Fibroblast of upper back skin (primary cell): ENCODE measurements around the gene RGR.

ENCODE experiments used
- DNase-seq: peaks from one replicate; pipeline ENCODE4 v3.0.0-alpha.2; 2013

The RGR gene, protein sequence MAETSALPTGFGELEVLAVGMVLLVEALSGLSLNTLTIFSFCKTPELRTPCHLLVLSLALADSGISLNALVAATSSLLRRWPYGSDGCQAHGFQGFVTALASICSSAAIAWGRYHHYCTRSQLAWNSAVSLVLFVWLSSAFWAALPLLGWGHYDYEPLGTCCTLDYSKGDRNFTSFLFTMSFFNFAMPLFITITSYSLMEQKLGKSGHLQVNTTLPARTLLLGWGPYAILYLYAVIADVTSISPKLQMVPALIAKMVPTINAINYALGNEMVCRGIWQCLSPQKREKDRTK

DNA sequence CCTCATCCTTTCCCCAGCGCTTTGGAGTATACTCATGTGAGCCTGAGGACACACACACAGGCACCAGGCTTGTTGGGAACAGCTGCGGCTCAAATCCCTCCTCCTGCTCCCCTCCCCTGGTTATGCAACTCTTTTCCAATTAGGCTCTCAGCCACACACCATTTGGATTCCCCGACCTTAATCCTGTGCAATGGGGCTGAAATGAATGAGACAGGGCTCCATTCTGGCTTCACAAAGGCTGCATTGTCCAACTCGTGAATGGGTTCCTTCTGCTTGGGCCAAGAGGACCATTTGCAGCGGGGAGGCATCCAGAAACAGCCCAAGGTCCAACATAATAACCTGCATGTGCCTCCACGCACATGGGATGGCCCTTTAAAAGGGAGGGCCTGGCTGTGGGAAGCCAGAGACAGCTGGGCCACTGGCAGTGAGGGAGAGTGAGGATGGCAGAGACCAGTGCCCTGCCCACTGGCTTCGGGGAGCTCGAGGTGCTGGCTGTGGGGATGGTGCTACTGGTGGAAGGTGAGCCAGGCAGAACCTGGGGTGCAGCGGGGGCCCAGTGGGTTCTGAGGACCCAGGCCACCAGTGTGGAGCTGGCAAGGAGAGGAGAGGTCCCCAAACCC is at the start of gene RGR:
TSS of gene RGR (plus strand) at position 403 of the 620 bp plus-strand sequence. CDS start at position 441, 38 bp downstream.
- no peak for DNase-seq

DNA sequence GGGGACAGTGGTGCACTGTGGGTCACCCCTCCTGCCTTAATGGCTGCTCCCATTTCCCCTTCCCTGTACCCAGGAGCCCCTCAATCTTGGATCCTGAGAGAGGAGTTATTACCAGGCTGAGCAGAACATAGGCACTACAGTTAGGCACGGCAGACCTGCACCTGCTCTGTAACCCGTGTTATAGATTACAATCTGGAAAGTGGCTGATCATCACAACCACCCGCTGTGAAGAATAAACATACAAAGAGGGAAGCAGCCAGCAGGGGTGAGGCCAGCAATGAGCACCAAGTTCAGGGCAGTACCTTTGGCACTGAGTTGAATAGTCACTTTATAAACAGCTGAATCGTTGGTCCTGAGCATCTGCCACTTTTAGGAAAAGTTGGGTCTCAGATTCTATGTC is 48.8 kb upstream of the RGR start:
- DNase-seq: no peak

DNA sequence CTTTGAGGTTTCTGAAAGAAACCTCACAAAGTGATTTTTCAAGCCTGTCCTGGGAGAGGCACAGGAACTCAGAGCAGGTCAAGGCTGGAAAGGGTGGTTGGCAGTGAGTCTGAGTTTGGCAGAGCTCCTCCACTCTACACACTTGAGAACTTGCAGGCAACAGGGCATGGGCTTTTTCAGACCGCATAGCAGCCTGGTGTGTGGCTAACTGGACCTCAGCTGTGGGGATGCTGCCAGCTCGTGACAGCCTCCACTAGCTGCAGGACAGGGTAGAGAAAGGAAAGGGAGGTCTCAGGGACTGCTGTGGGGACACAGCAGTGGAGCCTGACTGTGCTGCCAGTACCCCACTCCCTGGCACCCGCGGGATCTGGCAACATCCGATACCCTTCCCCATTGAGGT is 47.9 kb upstream of the RGR start:
- DNase-seq: no peak

DNA sequence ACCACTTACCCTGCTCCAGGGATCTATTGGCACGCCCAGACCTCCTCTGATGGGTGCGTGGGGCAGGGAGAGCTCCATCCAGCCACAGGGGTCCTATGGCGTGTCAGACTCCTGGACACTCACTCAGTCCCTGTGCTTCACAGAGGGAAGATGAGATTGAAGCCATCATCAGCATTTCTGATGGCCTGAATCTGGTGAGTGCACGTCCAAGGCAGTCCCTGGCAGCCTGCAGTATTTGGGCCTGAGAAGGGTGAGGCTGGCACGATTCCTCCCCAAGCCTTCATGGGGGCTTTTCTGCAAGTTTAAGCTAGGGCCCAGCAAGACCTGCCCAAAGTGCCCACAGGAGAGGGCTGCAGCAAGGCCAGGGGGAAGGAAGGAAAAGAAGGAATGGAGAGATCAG is 47.2 kb upstream of the RGR start:
- DNase-seq: no peak

DNA sequence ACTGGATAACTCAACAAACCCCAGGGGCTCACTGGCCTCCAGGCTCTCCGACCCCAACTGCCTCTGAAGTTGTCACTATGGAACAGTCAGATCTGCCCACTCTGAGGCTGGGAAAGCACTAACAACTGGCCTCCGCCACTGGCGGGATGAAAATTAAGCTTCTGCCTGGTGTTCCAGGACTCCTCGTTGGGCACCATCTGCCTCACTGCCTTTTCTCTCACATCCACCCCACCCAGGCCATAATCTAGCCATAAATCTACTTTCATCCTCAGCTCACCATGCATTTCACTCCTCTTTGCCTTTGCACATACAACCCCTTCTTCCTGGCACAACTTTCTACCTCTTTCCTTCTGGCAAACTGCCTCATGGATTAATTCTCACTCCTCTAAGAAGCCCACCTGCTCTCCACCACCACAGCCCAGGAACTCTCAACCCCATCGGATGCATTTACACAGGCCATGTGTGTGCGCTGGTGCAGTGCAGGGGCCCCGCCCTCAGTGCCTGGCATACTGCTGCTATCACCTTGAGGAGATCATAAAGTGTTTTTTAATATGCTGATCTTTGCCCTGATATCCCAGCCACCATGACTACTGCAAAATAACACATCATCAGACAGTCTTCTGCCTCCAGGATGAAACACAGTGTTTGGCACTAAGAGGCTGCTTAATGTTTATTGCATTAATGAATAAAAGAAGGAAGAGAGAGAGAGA is 46.5 kb upstream of the RGR start:
- no peak for DNase-seq

DNA sequence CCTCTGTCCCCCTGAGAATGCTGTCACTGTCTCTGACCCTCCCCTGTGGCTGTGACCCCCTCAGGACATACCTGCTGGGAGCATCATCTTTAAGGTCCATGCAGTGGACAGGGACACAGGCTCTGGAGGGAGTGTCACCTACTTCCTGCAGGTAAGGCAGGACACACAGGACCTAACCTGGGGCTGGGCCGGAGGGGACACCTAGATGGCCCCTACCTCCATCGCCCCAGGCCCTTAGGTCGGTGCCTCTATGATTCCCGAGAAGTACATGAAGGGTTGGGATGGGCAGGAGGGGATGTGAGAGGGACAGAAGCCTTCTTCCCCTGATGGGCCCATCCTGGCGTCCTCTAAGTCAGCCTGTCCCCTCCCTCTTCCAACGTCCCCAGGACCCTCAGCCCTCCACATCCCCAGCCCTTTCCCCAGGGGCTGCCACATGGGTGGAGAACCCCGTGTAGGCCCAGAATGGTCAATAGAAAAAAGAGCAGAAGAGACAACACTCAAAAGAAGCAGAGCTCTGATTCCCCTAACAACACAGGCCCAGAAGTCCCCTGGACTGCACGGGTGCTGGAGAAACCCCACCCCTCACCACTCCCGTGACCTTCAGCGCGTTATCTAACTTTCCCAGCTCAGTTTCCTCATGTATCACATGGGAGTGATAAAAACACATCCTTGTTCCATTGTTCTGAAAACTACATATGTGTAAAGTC is 44.2 kb upstream of the RGR start:
- no peak for DNase-seq

DNA sequence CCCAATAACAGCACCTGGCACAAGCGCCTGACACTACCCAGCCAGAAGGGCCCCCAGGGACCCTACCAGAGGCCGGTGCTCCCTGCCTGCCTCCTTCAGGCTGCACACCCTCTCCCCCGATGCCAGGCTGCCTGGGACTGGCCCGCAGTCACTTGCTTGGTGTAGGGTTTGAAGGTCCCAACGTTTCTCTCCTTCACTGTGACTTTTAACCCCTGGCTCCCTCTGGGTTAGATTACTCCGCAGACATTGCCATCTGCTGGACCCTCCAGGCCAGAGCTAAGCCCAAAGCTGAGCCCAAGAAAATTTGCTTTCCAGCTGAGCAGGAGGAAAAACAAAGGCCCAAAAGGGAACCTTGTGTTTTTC is 43.6 kb upstream of the RGR start:
- DNase-seq: no peak

DNA sequence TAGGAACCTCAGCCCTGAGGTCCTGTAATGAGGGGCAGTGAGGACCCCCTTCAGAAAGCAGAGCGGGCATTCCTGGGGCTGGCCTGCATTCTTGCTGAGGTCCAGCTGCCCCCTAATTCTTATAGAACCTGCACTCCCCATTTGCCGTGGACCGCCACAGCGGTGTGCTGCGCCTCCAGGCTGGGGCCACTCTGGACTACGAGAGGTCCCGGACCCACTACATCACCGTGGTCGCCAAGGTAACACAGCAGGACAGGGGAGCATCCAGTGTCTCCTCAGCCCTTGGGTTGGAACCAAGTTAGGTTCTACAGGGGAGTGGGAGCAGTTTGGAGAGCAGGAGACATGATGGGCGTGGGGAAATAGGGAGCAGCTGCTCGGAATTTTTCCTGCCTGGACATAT is 43.2 kb upstream of the RGR start:
- no peak for DNase-seq

DNA sequence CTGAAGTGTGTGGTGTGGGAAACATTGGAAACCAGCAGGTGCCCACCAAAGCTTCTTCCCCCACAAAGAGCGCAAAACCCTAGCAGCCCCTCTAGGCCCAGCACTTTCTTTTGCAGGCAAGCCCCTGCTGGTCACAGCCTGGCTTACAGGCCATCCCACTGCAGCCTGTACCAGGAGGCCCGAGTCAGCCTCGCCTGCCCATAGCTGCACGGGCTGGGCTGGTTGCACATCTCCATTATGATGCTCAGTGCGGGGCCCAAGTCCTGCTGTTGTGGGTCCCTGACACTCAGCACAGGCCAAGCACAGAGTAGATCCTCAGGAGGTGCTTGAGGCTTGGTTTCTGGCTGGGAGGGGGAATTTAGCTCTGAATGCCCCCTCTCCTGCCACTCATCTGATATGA is 42.5 kb upstream of the RGR start:
- no peak for DNase-seq

DNA sequence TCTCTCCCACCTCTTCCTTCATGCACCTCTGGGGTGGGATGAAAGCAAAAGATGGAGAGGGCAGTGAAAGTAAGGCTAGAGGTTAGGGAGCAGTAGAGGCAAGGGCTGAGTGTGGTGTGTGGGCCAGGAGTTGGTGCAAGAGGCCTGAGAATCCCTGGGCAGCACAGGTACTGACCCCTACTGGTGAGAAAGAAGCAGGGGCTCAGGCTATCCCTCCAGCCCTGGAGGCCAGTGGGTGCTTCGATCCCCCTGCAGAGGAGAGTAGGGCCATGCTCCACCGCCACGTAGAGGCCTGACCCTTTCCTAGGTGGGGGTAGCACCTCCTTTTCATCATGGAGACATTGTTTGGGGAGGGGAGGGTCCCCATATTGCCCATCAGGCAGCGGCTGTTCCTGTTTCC is 40.7 kb upstream of the RGR start:
- no peak for DNase-seq

DNA sequence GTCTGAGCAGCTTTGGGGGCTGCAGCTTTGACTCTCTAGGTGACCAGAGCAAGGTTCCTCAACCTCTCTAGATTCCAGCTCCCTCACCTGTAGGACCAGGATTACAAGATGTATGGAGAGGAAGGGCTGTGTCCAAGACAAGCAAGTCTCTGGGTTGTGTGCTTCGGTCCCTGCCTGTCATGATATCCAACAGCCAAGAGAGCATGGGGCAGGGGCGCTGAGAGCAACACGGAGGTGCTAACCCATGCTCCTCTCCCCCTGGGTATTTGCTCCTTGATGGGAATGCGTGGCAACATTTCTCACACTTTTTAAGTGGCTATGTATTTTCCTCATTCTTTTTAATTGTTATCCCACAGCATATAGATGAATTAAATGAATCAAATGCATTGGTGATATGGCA is 40.2 kb upstream of the RGR start:
- no peak for DNase-seq

DNA sequence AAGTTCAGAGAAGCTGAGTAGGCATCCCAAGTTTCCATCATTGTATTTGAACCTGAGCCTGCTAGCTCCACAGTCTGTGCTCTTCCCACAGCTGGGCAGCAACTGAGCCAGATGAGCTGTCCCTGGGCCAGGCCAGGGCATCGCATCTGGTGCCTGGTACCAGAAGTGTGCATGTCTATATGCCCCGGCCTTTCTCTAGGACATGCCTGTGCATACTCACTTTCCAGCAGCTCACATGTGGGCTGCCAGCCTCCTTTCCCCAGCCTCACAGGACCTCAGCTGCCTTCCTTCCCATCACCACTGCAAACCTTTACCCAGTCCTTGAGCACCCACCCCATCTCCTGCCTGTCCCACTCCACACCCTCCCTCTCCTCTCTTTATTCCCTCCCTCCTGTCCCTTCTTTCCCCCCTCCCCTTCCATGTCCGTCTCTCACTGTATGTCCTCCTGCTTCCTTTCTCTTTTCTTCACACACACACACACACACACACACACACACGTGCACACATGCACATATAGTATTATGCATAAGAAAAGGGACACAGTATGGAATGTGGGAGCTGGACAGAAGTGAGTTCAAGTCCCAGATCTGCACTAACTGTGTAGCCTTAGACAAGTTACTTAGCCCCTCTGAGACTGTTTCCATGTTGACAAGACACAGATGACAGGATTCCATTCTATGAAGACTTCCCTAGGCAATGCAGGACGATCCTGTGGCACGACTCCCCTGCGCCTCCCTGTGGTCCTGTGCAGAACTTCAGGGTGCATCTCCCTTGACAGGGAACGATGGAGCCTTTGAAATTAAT is 39.6 kb upstream of the RGR start:
- no peak for DNase-seq

DNA sequence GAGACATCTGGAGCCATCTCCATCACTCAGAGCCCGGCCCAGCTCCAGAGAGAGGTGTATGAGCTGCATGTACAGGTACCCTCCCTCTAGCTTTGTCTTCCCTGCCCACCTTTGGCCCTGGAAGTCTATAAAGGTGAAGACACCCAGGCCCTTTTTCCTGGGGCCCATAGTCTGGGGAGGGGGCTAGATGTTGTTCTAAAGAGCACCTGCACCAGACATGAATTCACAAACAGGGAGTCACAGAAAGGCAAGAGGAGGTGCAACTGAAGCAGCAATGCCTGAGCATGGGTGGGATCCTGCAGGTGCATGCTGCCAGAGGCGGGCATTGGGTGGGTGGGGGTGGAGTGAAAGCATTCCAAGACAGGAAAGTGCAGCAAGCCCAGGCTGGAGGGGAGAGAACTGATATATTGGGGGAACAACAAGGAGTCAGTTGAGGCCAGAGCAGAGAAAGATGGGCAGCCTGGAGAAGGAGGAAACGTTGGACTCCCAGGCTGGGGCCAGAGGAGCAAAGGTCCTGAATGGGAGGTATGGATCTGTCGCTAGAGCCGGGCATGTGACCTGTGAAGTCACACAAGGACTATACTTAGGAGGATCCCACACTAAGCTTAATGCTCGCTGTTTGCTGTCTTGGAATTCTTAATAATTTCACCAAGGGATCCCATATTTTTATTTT is 38.9 kb upstream of the RGR start:
- no peak for DNase-seq

DNA sequence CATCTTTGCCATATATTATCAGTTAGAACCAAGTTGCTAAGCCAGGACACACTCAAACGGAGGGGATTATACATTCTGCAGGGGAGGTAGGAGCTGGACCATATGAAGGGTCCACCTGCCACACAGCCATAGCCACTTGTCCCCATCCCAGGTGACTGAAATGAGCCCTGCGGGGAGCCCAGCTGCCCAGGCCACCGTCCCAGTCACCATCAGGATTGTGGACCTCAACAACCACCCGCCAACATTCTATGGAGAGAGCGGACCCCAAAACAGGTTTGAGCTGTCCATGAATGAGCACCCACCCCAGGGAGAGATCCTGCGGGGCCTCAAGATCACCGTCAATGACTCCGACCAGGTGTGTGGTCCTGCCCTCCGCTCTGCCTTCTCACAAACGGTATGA is 36.8 kb upstream of the RGR start:
- no peak for DNase-seq

DNA sequence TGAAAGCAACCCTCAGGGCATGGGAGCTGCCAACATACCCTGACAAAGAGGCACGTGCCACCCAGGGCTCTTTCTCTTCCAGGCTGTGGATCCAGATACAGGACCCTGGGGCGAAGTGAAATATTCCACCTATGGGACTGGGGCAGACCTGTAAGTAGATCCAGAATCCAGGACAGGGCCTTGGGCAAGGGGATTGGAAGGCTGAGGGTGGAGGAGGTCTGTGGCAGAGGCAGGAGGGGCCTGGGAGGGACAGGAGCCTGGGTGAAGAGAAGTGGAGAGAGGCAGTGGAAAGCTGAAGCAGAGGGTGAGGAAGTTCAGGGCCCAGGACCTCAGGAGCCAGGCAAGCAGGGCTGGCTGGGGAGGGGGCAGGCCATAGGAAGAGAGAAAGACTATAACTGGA is 33.3 kb upstream of the RGR start:
- no peak for DNase-seq

DNA sequence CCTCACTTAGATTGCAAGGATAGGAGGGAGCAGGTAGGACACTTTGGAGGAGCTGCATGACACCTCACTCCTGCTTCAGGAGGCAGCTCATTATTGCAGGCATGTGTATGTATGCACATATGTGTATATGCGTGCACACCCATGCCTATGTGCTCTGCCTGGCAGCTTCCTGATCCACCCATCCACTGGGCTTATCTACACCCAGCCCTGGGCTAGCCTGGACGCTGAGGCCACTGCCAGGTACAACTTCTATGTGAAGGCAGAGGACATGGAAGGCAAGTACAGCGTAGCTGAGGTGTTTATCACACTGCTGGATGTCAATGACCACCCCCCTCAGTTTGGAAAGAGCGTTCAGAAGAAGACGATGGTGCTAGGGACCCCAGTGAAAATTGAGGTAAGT is 32.8 kb upstream of the RGR start:
- DNase-seq: no peak

DNA sequence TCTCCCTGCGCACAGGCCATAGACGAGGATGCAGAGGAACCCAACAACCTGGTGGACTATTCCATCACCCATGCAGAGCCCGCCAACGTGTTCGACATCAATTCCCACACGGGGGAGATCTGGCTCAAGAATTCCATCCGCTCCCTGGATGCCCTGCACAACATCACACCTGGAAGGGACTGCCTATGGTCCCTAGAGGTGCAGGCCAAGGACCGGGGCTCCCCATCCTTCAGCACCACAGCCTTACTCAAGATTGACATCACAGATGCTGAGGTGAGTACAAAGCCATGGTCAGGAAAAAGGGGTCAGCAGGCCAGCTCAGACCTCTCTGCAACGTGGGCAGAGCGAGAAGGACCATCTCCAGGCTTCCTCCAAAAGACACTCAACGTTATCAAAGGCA is 31.8 kb upstream of the RGR start:
- DNase-seq: no peak

DNA sequence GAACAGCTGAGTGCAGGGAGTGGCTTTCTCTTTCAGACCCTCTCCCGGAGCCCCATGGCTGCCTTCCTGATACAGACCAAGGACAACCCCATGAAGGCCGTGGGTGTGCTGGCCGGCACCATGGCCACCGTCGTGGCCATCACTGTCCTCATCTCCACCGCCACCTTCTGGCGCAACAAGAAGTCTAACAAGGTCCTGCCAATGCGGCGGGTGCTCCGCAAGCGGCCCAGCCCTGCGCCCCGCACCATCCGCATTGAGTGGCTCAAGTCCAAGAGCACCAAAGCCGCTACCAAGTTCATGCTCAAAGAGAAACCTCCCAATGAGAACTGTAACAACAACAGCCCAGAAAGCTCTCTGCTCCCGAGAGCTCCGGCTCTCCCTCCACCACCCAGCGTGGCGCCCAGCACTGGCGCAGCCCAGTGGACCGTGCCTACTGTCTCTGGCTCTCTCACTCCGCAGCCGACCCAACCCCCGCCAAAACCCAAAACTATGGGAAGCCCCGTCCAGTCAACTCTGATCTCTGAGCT is 30.7 kb upstream of the RGR start:
- no peak for DNase-seq

DNA sequence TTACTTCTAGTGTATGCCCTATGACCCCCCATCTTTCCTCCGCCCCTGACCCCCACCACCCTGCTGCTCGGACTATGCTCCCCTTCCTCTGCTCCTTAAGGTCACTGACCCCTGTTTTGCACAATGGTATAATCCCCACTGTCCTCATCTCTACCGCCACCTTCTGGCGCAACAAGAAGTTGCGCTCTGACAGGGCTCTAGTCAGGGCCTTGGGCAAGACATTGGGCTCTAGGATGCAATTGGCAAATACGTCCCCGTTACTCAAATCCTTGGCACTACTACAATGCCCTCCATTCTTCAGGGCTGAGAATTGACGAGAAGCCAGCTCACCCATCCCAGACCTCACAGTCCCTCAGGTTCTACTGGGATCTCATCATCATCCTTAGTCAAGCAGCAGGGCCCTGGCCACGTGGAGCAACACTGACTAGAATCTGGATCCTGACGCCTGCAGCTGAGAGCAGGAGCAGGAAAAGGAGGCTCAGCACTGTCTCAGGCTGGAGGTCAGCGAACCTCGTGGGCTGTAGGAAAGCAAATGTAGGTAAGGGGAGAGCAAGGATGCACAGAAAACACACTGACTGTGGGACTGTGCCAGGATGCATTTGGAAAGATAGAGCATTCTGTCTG is 30.1 kb upstream of the RGR start:
- DNase-seq: no peak

DNA sequence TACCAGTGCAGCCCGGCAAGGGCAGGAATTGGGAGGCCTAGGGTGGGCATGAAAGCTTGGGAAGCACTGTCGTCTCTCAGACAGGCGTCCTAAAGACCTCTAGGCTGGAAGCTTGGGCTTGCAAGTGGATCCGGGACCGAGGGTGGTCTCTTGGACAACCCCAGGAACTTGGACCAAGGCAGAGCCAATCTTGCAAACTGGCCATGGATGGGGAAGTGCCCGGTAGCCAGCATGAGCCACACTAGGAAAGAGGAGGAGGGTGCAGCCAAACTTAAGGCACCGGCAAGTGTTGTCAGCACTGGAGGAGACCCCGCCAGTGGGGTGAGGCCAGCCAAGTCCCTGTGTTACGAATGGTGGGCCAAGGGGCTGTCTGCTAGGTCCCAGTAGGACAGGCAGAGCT is 28.0 kb upstream of the RGR start:
- DNase-seq: no peak

DNA sequence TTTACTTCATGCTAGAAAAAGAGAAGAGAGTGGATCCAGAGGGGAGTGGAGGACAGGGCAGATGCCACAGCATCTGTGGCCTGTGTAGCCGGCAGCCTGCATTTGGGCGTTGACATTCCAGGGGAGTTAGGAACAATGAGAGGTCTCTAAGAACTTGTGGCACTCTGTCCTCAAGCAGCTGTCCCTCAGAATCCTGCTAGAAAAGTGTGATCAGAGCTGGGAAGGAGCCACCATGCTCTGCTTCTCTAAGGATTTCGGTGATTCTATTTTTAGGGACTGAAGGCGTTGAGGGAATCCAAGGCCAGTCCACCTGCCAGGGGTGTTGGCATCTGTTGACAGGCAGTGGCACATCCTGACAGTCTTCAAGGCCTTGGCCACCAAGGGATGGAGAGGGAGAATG is 27.1 kb upstream of the RGR start:
- no peak for DNase-seq

DNA sequence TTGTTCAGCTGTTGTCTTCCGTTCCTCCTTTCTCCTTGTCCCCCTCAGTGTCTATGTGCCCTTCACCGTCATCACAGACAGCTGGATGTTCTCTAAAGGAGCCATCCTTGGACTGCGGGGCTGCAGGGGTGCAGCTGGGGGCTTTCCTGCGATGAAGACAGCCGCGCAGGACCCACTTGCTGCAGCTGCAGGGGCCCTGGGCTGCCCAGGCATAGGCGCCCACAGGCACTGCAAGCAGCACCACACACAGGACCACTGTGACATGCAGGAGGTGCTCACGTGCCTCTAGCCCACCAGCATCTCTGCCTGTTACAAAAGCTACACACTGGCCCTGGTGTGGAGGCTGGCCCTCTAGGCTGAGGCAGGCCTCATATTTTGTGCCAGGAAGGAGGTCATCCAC is 22.9 kb upstream of the RGR start:
- DNase-seq: no peak
